T follicular helper cell (primary cell): Measurements from ENCODE around the gene IFNE.

Experiments
- DNase-seq: peaks from one replicate; pipeline ENCODE4 v3.0.0-alpha.2; 2020; ENCODE audit warnings: low read depth
- total RNA-seq, 2 experiments: gene quantifications; one replicate each; lab custom pipeline; 2026; lab: John Stamatoyannopoulos, UW

The IFNE gene, protein sequence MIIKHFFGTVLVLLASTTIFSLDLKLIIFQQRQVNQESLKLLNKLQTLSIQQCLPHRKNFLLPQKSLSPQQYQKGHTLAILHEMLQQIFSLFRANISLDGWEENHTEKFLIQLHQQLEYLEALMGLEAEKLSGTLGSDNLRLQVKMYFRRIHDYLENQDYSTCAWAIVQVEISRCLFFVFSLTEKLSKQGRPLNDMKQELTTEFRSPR
- total RNA-seq: 0 to 0.04 reads per million in 2 experiments

DNA sequence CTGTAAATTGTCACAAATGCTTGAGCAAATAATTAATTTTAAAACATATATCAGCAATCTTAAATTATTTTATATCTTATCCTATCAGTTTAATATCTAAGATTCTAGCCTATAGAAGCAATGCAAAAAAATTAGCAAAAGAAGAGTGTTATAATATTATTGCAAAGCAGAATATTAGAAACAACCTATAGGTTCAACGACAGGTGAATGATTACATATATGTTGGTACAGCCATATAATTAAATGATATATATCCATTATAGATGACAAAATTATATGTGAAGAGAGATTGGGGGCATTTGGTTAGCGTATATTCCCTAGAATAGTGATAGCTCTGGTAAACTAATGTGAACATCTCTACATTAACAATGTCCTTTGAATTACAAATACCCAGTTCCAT lies at the start of gene IFNE:
TSS of gene IFNE (minus strand) at position 101 of the 400 bp plus-strand sequence. CDS start 619 bp downstream, outside the sequence.
- no peak for DNase-seq

DNA sequence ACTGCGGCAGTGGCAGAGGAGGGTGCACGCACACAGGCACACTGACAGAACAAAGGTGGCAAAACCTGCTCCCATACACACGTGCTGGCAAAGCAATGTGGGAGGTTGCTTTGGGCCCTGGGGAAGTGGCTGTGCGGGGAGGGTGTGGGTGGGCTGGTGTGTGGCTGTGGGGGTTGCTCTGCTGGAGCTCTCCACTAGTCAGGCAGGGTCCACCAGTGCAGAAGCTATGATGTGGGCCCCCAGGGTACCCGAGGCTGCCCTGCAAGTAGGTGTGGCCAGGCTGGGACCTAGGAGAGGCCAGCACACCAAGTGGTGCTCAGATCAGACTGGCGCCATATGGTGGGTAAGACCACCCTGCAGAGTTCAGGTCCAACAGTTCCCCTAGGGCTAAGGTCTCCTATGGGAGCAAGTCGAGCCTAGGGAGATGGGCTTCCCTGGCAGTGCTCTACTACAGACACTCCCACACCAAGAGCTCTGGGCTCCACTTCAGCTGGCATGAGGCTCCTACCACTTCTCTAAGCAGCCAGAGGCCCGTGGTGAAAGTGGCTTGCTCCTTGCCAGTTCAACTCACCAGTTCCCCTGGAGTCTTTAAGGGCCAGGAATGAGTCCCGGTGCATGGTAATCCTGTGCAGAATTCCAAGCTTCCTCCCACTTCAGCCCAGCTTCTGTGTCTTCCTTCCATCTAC lies 46.2 kb upstream of the IFNE start:
- no peak for DNase-seq

DNA sequence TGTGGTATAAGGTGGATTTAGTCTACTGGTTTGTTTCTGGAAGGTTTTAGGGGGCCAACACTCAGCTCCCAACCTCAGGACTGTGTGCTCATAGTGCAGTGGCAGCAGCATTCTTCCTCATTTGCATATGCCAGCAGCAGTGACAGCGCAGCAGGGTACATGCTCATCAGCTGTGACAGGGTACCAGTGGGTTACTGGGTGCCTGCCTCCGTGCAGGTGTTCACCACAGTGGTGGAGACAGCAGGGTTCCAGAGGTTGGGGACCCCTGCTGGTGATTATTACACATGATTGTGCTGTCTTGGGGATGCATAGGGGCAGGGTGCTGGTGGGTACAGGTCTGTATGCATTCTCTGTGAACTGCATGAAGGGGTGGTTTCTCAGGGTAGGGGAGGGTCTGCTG lies 45.5 kb upstream of the IFNE start:
- DNase-seq: no peak

DNA sequence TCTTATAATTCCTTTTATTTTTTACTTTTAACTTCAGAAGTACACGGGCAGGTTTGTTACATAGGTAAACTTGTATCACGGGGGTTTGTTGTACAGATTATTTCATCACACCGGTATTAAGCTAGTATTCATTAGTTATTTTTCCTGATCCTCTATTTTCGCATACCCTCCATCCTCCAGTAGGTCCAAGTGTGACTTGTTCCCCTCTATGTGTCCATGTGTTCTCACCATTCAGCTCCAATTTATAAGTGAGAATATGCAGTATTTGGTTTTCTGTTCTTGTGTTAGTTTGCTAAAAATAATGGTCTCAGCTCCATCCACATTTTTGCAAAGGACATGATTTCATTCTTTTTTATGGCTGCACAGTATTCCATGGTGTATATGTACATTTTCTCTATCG lies 43.1 kb upstream of the IFNE start:
- no peak for DNase-seq

DNA sequence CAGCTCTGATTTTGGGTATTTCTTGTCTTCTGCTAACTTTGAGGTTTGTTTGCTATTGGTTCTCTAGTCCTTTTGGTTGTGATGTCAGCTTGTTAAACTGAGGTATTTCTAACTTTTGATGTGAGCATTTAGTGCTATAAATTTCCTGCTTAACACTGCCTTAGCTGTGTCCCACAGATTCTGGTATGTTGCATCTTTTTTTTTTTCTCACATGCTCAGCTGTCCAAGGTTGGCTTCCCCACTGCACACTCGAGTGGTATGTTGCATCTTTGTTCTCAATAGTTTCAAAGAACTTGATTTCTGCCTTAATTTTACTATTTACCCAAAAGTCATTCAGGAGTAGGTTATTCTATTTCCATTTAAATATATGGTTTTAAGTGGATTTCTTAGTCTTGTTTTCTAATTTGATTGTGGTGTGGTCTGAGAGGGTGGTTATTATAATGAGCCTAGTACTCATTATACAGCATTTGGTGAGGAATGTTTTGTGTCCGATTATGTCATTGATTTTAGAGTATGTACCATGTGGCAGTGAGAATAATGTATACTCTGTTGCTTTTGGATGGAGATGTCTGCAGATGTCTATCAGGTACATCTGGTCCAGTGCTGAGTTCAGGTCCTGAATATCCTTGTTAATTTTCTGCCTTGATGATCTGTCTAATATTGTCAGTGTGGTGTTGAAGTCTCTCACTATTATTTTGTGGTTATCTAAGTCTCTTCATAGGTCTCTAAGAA lies 42.2 kb upstream of the IFNE start:
- no peak for DNase-seq

DNA sequence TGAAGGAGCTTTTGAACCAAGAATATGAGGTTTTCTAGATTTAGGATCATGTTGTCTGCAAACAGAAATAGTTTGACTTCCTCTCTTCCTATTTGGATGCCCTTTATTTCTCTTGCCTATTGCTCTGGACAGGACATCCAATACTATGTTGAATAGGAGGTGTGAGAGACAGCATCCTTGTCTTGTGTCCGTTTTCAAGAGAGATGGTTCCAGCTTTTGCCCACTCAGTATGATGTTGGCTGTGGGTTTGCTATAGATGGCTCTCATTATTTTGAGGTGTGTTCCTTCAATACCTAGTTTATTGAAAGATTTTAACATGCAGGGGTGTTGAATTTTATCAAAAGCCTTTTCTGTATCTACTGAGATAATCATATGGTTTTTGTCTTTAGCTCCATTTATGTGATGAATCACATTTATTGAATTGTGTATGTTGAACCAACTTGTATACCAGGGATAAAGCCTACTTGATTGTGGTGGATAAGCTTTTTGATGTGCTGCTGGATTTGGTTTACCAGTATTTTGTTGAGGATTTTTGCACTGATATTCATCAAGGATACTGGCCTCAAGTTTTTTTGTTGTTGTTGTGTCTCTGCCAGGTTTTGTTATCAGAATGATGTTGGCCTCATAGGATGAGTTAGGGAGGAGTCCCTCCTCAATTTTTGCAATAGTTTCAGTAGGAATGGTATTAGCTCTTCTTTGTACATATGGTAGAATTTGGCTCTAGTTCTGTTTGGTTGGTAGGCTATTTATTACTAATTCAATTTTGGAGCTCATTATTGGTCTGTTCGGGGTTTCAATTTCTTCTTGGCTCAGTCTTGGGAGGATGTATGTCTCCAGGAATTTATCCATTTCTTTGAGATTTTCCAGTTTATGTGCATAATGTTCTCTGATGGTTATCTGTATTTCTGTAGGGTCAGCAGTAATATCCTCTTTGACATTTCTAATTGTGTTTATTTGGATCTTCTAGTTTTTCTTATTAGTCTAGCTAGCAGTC lies 41.2 kb upstream of the IFNE start:
- DNase-seq: no peak

DNA sequence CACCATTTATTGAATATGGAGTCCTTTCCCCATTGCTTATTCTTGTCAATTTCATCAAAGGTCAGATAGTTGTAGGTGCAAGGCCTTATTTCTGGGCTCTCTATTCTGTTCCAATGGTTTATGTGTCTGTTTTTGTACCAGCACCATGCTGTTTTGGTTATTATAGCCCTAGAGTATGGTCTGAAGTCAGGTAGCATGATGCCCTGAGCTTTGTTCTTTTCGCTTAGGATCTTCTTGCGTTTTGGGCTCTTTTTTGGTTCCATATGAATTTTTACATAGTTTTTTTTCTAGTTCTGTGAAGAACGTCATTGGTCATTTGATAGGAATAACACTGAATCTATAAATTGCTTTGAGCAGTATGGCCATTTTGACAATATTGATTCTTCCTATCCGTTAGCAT lies 40.2 kb upstream of the IFNE start:
- DNase-seq: no peak

DNA sequence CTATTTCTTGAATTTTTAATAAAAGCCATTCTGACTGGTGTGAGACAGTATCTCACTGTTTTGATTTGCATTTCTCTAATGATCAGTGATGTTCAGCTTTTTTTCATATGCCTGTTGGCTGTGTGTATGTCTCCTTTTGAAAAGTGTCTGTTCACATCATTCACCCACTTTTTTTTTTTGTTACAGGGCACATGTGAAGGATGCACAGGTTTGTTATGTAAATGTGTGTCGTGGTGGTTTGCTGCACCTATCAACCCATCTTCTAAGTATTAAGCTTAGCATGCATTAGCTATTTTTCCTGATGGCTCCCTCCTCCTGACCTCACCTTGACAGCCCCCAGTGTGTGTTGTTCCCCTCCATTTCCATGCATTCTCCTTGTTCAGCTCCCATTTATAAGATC lies 39.3 kb upstream of the IFNE start:
- DNase-seq: no peak

DNA sequence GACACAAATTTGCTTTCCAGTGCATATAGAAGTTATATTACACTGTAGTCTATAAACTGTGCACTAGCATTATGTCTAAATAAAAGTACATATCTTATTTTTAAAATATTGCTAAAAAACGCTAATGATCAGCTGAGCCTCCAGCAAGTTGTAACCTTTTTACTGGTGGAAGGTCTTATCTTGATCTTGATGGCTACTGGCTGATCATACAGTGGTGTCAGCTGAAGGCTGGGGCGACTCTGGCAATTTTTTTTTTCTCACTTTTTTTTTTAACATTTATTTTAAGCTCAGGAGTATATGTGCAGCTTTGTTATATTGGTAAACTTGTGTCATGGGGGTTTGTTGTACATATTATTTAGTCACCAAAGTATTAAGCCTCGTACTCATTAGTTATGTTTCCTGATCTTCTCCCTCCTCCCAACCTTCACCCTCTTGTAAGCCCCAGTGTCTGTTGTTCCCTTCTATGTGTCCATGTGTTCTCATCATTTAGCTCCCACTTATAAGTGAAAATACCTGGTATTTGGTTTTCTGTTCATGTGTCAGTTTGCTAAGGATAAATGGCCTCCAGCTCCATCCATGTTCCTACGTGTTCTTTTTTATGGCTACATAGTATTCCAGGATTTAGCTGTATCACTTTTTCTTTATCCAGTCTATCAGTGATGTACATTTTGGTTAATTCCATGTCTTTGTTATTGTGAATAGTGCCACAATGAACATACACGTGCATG lies 38.6 kb upstream of the IFNE start:
- DNase-seq: no peak

DNA sequence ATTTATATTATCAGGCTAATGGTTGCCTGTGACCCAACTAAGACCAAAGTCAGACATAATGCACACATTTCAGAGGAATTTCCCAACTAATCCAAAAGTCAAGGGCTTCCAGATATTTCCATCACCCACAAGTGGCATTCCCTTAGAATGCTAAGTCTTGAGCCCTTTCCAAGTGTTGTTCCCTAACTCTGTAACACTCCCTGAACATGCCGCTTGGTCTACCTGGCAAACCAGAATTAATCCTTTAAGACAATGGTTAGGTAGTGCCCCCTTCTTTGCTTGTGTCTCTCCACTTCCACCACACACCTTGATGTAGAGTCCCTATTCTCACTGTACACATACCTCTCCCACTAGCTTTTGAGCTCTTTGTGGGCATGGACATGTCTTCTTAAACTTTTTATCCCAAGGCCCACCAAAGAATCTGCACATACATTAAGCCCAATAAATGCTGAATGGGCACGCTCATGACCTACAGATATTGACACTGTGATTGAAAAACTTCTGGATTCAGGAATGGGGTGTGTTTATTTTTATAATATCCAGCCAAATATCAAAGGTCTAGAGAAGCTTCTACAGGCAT lies 37.8 kb upstream of the IFNE start:
- no peak for DNase-seq

DNA sequence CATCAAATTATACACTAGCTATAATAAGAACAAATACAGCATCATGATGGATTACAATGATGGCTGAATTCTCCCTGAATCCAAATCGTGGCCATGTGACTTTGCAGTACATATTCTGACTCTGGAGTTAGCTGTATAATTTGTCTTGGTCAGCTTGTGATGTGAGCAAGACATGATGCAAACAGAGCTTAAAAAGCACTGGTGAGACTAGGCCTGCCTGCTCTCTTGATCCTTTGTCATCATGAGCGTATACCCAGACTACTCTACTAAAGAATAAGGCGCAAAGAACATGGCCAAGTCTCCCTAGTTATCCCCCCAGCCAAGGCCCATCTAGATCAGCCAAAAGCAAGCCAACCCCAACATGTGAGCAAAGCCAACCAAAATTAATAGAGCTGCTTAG lies 34.7 kb upstream of the IFNE start:
- DNase-seq: no peak

DNA sequence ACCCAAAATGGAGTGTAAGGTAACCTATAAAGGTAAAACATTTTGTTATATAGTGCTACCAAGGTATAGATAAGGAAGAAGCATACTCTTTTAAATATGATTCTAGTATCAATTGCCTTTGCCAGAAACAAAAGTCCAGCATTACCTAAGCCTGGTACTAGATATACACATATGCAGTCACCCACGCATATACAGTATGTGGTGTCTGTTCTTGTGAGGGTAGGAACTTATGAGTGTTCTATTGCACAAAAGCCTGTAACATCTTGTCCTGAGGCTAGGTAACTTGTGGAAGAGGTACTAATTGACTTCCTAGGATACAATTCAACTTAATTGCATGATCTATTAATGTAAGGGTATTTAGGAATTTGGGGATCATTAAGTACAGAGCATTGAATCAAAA lies 31.3 kb upstream of the IFNE start:
- DNase-seq: no peak

DNA sequence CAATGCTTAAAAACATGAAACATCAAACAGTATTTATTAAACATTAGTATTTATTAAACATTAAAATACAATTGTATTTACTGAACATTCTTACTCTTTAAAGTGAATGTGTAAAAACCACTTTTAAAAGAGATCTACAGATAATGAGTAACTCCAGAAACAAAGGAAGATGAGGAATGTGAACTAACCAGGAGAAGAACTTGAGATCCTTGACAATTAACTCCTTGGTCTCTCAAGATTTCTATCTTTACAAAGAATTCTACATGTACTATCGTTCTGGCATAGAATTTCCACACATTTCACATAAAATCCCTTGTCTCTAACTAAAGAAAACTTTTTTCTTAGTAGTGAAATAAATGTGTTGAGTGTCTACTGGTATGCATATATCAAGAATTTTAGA lies 28.7 kb upstream of the IFNE start:
- DNase-seq: no peak

DNA sequence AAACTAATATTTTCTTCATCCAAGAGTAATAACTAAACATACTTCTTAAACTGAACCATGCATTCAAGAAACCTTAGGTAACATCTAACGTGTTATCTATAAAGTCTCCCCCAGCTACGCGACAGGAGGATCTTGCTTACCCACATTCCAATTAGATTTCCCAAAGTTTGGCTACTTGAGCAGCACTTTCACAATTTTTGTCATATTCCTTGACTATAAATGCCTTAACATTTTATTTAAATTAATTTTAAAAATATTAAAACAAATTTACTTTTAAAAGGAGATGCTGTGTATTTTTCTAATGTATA lies 25.3 kb upstream of the IFNE start:
- DNase-seq: no peak

DNA sequence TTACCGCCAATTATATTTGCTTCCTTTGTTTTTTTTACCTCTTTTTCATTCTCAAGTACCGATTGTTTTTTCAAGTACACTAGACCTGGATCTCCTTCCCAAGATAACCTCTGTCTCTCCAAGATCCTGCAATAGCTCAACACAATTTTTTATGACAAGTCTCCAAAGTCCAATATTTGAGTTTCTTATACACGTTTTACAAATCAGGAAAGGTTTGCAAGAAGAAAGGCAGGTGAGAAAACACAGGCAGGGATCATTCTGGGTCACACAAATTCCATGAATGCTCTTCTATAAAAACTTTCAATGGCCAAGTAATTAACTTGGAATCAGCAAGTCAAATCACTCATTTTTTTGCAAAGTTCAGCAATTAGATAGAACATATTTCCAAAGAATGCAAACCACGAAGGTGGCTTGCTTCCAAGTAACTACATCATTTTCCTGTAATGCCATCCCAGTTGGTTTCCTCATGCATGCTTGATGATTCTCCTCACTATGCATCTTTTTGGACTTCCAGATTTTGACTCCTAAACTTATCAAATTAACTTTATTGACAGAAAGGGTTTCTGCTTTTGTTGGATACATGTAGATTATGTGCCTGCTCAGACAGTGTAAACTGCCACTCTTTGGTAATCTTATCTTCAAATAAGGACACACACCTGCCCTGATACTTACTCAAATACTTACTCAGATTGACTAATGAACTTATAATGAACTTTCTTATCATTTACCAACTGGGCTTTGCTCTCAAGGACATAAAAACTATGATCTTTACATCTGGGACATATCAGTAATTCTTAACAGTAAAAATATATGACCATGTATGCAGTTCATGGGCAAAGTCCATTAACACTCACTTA lies 24.7 kb upstream of the IFNE start:
- DNase-seq: no peak

DNA sequence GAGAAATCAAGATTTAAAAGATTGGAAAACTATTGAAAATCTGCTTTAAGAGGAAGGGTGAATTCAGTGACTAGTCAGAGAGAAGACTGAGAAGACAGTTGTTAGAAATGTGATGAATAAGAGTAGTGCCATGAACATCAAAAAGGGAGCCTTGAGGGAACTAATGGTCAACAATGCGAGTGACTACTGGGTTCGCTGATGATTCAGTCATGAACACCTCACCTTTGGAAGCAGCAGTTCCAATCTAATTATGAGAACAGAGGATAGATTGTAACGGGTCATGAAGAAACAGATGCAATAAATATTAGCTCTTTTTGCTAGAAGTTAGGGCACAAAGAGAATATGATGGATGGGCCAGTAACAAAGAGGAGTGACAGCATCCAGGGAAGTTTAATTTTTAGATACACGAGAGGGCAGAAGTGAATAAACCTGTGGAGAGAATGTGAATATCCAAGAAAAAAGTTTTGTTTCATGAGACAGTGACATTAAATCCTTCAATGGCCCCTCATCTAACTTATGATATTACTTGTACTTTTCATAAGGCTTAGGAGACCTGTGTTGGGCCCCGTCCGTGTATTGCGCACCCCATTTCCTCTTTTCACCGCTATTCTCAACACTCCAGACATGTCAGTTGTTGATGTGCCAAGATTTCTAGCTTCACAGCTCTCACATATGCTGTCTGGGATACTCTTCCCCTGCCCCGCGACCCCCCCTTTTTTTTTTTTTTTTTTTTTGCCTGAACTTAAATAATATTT lies 23.5 kb upstream of the IFNE start:
- no peak for DNase-seq

DNA sequence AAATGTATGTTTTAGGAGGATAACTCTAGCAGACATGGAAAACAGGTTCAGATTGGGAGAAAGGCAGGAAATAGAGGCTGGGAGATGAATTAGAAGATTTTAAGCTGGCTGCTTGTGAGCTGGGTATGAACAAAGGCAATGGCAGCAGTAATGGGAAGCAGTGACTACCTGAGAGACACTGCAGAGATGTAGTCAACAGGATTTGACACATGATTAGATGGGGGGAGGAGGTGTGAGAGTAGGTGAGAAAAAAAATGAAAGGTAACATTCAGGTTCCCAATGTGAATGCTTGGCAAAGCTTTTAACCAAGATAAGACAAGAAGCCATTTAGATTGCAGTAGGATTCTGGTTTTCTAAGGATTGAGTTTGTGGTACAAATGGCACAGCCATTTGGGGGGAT lies 22.8 kb upstream of the IFNE start:
- no peak for DNase-seq

DNA sequence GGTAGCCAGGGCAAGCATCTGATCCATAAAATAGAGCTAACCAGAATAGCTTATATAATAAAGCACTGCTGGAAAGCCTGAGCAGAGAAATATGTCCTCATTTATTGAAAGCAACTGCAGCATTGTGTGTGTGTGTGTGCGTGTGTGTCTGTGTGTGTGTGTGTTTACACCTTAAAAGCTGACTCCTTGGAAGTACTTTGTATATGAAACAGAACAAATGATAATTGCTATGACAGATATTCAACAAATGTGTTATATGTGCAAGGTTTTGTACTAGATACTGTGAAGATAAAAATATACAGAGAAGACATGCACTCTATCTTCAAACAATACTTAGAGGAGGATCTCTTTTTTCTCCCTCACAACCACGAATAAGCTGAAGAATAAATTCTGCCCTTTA lies 22.0 kb upstream of the IFNE start:
- no peak for DNase-seq

DNA sequence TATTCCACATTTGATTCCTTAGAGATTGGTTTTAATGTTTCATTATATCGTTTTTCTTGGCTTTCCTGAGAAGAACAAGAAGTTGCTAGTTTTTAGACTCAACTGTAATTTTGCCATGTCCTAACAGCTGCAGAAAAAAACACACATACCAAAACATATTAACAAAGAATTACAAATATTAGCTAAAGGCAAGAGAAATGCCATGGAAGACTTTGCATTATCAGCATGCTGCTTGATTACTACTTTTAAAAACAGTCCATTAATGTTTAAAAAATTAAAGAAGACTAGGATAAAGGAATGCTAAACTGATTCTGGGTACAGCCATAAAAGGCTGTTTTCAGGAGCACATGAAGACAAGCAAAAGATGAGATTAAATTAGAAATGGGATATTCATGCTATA lies 20.5 kb upstream of the IFNE start:
- DNase-seq: no peak
